Measurements from ENCODE around the gene CRYBG3.
A peak's percentile ranks its signal among the peaks of the same experiment; 100 is the strongest.

The CRYBG3 gene

DNA sequence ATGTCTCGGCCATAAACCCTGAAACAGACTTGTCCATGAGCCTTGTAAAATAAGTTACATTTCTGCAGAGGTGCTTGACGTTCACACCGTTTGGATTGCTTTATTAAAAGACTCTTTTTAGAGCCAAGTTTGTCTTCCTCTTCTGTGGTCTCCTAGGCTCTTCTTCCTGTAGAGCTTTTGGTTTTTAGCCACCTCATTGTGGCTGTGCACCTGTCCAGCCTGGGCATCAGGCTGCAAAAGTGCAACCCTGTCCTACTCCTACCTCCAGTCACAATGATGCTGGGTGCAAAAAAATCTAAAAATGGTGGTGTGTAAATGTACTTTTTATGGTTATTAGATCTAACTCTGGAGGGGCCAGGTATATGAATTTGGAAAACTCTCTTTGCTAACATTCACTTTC lies 153.2 kb downstream of the CRYBG3 start:
- Mint-ChIP-seq H3K27me3 (no peaks in the 10 kb centered on the region), H3K27ac (no peak overlapping the region), H3K9me3 (no peaks in the 10 kb centered on the region), H3K4me1 (ENCODE audit: low read depth) (peaks cover 33% of the 10 kb centered on the region), H3K36me3 (ENCODE audit: low read depth) (peaks cover 17% of the 10 kb centered on the region), H3K4me3 (no peak overlapping the region)
- DNase-seq, result no peak

DNA sequence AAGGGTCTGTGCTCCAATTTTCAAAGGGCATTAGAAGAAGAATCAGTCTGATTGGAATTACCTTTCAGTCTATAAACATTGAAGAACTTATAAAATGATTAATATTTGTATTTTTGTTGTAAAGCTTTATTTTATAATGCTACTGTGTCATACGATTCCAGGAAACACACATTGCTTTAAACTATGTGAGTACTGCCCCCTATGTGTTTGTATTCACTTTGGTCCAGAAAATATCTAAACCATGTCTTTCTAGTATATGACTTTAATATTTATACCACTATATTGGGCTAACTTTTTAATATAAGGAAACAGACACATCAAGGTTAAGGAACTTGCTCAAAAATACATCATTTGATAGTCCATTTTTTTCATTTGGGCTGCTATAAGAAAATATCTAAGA lies 153.7 kb downstream of the CRYBG3 start:
- H3K27me3 Mint-ChIP-seq, result no peaks in the 10 kb centered on the region
- no peak for DNase-seq
- H3K27ac Mint-ChIP-seq, result no peak overlapping the region
- no peak overlapping the region for H3K4me3 Mint-ChIP-seq
- H3K9me3 Mint-ChIP-seq, result no peaks in the 10 kb centered on the region
- H3K4me1 Mint-ChIP-seq (ENCODE audit: low read depth), result peaks cover 28% of the 10 kb centered on the region
- peaks cover 15% of the 10 kb centered on the region for H3K36me3 Mint-ChIP-seq (ENCODE audit: low read depth)

DNA sequence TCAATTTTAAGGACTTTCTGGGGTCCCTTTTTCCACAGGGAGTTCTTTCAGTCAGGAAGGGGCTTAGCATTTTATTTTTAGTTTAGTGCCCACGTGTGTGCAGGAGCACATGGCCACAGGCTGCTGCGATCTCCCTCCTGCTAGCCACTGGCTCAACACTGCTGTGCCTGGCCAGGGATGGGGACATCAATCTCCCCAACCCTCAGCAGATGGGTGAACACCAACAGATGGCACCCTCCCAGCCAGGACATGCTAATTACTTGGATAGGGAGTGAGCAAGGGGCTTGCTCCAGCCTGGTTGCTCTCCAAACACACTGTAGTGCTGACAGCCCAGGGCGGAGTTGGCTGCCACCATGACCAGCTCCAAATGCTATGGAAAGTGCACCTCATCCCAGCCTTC lies 157.8 kb downstream of the CRYBG3 start:
- no peak for DNase-seq
- H3K36me3 Mint-ChIP-seq (ENCODE audit: low read depth), result no peaks in the 10 kb centered on the region
- H3K9me3 Mint-ChIP-seq, result no peaks in the 10 kb centered on the region
- no peaks in the 10 kb centered on the region for H3K27me3 Mint-ChIP-seq
- H3K27ac Mint-ChIP-seq, result no peak overlapping the region
- H3K4me1 Mint-ChIP-seq (ENCODE audit: low read depth), result peaks cover 31% of the 10 kb centered on the region
- H3K4me3 Mint-ChIP-seq, result no peak overlapping the region

DNA sequence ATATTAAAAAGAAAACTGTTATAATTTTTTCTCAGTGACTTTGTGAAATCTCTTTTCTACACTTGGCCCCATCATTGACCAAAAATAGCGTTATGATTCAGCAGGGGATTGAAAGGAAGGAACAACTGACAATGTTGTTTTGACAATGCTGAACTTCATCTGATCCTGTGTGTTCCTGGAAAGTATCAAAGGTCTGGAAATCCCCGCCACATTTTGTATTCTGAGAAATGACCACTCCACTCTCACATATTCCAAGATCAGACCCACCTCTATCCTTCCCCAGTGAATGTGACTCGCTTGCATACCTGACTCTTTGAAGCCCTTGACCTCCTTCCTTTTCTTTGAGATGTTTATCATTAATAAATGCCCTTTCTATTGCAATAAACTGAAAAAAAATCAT lies 160.1 kb downstream of the CRYBG3 start:
- DNase-seq, result no peak
- peak overlapping the region; percentile 70 for H3K27ac Mint-ChIP-seq
- no peaks in the 10 kb centered on the region for H3K9me3 Mint-ChIP-seq
- no peaks in the 10 kb centered on the region for H3K27me3 Mint-ChIP-seq
- peak overlapping the region; percentile 2 for H3K4me3 Mint-ChIP-seq
- no peaks in the 10 kb centered on the region for H3K36me3 Mint-ChIP-seq (ENCODE audit: low read depth)
- peaks cover 25% of the 10 kb centered on the region for H3K4me1 Mint-ChIP-seq (ENCODE audit: low read depth)

DNA sequence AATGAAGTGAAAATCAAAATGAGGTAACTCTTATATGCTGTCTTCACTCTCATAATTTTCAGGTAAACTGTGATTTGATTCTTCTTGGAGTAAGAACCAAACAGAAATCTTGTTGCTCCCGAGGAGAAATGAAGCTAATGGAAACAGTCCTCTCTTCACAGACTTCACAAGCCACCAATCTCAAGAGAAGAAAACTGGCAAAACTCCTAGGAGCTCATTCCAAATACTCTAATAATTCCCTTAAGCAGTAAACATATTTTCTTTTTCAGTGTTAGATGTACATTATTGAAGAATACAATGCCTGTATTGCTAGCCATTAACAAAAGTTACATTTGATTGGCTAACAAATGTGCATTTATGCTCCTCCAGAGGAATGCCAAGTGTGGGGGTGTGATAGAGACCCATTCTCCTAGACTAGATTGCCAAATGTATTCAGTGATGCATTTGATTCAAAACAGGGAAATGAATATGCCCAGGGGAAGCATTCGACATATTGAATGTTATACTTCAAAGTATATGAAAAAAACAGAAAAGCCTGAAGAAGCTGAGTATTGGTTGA lies 162.2 kb downstream of the CRYBG3 start:
- peaks cover 25% of the 10 kb centered on the region for H3K4me1 Mint-ChIP-seq (ENCODE audit: low read depth)
- no peak overlapping the region for H3K27ac Mint-ChIP-seq
- H3K27me3 Mint-ChIP-seq, result no peaks in the 10 kb centered on the region
- no peaks in the 10 kb centered on the region for H3K36me3 Mint-ChIP-seq (ENCODE audit: low read depth)
- H3K9me3 Mint-ChIP-seq, result no peaks in the 10 kb centered on the region
- DNase-seq, result no peak
- no peak overlapping the region for H3K4me3 Mint-ChIP-seq

DNA sequence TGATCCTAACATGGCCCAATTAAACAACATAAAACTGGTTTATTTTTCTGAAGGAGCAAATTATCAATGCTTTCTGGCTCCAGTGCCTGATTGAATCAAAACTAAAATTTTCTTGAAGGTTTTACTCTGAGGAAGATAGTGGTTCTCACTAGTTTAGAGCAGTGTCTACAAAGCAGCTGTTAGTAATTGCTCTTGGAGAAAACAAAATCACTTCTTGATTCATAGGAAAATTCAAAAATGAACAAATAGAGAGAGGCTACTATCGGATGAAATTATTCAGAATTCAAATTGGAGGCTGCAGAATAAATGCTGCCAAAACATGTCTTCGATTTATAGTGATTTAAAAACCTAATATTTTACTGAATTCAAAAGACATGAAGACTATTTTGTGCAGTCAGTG lies 165.5 kb downstream of the CRYBG3 start:
- no peak overlapping the region for H3K27ac Mint-ChIP-seq
- H3K4me1 Mint-ChIP-seq (ENCODE audit: low read depth), result peaks cover 32% of the 10 kb centered on the region
- no peak for DNase-seq
- H3K4me3 Mint-ChIP-seq, result no peak overlapping the region
- H3K9me3 Mint-ChIP-seq, result no peaks in the 10 kb centered on the region
- H3K27me3 Mint-ChIP-seq, result no peaks in the 10 kb centered on the region
- no peaks in the 10 kb centered on the region for H3K36me3 Mint-ChIP-seq (ENCODE audit: low read depth)

DNA sequence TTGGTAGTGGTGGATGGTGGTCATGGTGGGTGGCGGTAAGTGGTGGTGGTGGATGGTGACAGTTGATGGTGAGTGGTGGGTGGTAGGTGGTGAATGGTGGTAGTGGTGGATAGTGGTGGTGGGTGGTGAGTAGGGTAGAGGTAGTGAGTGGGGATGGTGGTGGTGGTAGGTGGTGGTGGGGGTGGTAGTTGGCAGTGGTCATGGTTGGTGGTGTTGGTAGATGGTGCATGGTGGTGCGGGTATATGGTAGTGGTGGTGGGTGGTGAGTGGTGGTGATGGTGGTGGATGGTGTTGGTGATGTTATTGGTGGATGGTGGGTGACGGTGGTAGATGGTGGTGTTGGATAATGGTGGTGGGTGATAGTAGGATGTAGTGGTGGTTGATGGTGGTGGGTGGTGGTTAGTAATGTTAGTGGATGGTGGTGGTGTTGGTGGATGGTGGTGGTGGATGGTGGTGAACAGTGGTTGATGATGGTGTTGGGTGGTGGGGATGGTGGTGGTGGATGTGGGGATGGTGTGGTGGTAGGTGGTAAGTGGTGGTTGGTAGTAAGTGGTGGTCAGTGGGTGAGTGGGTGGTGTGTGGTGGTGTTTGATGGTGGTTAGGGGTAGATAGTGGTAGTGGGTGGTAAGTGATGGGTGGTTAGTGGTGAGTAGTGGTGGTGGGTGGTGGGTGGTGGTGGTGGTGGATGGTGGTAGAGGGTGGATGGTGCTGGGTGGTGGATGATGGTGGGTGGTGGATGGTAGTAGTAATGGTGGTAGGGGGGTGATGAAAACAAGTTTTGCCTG lies 167.2 kb downstream of the CRYBG3 start:
- no peak overlapping the region for H3K27ac Mint-ChIP-seq
- DNase-seq, result no peak
- H3K27me3 Mint-ChIP-seq, result no peaks in the 10 kb centered on the region
- H3K9me3 Mint-ChIP-seq, result no peaks in the 10 kb centered on the region
- H3K36me3 Mint-ChIP-seq (ENCODE audit: low read depth), result no peaks in the 10 kb centered on the region
- H3K4me1 Mint-ChIP-seq (ENCODE audit: low read depth), result peaks cover 22% of the 10 kb centered on the region
- no peak overlapping the region for H3K4me3 Mint-ChIP-seq

DNA sequence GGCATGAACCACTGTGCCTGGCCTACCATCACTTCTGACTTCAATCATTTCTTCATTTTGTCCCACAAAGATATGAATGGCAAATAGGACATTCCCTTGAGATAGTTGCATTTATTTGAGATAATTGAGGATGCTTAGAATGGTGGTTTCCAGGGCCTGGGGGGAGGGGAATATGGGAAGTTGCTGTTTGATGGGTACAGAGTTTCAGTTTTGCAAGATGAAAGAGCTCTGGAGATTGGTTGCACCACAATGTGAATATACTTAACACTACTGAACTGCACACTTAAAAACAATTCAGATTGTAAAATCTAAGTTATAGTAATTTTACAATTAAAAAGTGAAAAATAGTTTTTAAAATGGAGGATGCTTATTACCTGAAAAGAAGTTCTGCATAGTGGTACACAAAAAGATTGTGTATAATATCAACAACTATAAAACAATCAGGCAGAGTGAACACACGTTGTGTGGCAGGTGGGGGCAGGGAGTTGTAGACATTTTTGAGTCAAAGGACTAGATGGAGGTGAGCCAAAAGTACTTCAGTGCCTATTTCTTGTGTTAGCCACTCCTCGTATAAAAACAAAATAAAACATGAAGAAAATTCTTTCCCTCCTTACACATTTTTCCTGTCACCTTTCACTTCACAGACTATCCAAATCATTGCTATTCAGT lies 168.9 kb downstream of the CRYBG3 start:
- H3K4me3 Mint-ChIP-seq, result peak overlapping the region; percentile 26
- H3K9me3 Mint-ChIP-seq, result no peaks in the 10 kb centered on the region
- H3K36me3 Mint-ChIP-seq (ENCODE audit: low read depth), result no peaks in the 10 kb centered on the region
- no peaks in the 10 kb centered on the region for H3K27me3 Mint-ChIP-seq
- peak overlapping the region; percentile 64 for H3K27ac Mint-ChIP-seq
- no peak for DNase-seq
- H3K4me1 Mint-ChIP-seq (ENCODE audit: low read depth), result peaks cover 22% of the 10 kb centered on the region

DNA sequence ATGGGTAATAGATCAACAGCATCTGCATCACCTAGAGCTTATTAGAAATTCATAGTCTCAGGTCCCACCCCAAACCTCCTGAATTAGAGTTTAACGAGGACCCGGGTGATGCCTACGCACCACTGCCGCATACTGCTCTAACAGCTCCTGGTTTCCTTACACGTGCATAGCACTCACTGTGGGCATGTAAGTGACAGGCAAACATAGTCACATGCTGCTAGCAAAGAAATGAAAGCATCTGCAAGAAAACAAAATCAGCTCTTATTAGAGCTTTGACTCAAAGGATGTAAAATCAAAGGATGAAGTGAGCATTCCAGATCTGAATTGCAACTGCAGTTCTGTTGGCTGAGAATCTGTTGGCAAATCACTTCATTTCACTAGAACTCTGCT lies 169.5 kb downstream of the CRYBG3 start:
- peaks cover 22% of the 10 kb centered on the region for H3K4me1 Mint-ChIP-seq (ENCODE audit: low read depth)
- H3K9me3 Mint-ChIP-seq, result no peaks in the 10 kb centered on the region

DNA sequence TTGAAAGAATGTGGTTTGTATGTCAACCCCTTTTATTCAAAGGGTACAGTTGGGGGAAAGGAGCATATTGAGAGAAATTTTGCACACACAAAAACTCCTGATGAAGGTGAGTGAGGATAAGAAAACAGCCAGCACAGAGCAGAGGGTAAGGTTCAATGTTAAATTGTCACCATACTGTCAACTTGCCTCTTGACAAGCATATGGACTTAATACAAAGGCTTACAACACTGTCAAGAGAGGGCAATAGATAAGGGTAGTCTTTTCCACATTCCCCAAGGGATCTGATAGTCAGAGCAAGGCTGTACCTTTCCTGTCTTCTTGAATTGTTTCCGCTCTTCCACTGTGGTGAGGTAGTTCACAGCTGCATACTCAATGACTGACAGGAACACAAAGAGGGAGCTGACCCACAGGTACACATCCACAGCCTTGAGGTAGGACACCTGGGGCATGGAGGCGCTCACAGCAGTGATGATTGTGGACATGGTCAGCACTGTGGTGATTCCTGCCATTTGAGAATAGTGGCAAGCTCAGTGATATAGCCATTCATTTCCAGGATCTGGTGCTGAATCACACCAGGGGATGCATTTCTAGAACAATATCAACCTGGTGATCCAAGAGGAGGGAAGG lies 170.8 kb downstream of the CRYBG3 start:
- H3K4me1 Mint-ChIP-seq (ENCODE audit: low read depth), result peaks cover 22% of the 10 kb centered on the region
- no peak for DNase-seq
- H3K27ac Mint-ChIP-seq, result no peak overlapping the region
- no peak overlapping the region for H3K4me3 Mint-ChIP-seq
- H3K36me3 Mint-ChIP-seq (ENCODE audit: low read depth), result no peaks in the 10 kb centered on the region
- H3K27me3 Mint-ChIP-seq, result no peaks in the 10 kb centered on the region
- no peaks in the 10 kb centered on the region for H3K9me3 Mint-ChIP-seq

More for the DNA sequence above, 169.5 kb downstream of the CRYBG3 start:
- no peak for DNase-seq
- Mint-ChIP-seq H3K27ac (peak overlapping the region; percentile 64), H3K36me3 (ENCODE audit: low read depth) (no peaks in the 10 kb centered on the region), H3K4me3 (peak overlapping the region; percentile 26), H3K27me3 (no peaks in the 10 kb centered on the region)

DNA sequence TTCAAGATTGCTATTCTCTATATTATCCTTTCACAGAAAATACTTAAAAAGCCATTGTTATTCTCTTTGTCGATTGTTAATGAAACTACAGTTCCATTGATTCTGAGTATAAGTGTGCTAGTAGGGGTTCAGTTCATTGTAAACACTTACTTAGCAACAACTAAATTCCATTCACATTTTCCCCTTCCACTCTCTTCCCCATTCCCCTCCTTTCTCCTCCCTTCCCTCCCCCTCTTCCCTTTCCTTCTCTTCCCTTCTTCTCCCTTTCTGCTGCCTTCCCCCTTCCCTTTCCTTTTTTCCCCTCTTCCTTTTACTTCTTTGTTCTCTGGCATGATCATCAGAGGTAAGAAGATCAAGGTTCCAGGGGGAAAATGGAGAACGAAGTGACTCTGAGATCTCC lies 171.7 kb downstream of the CRYBG3 start:
- Mint-ChIP-seq H3K9me3 (no peaks in the 10 kb centered on the region), H3K4me1 (ENCODE audit: low read depth) (peaks cover 22% of the 10 kb centered on the region), H3K27ac (no peak overlapping the region), H3K36me3 (ENCODE audit: low read depth) (no peaks in the 10 kb centered on the region), H3K27me3 (no peaks in the 10 kb centered on the region), H3K4me3 (no peak overlapping the region)
- DNase-seq, result no peak

DNA sequence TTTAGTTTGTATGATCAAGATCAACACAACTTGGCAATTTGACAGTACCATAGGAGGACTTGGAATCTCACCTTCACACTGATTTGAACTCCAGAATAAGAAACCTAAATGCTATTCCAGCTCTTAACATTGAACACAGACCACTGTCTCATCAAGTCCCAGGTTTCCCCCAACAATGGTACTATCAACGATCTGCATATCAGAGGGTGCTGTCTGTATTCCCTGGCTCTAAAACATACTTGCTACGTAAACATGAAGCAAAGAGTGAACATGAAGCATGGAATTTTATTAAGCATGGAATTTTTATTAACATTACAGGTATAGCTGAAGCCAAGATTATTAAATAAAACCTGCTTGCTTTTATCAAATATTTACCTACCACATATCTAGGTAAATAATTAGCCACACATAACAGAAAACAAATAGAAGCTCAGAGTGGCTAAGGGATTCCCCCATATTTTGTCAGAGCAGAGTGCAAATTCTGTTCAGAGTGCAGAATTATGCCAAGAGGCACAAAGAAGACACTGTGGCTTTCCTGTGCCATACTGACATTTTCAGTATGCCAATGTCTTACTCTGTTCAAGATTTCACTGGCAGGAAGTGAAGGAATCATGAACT lies 172.6 kb downstream of the CRYBG3 start:
- Mint-ChIP-seq H3K4me1 (ENCODE audit: low read depth) (peaks cover 22% of the 10 kb centered on the region), H3K27me3 (no peaks in the 10 kb centered on the region), H3K4me3 (no peak overlapping the region), H3K9me3 (no peaks in the 10 kb centered on the region), H3K27ac (no peak overlapping the region), H3K36me3 (ENCODE audit: low read depth) (no peaks in the 10 kb centered on the region)
- no peak for DNase-seq
